GM12872 (cell line): ENCODE results near the gene MLST8.

Source experiments
- CTCF ChIP-seq: IDR thresholded peaks from 3 replicates; pipeline ENCODE4 v1.5.1; 2011; ENCODE audit warnings: low read depth, mild to moderate bottlenecking, low read length, moderate library complexity; ENCODE audit not compliant: insufficient read depth

Gene MLST8

GRCh38 chr16:2160915-2161551 lies 44.2 kb upstream of the MLST8 start:
- no peak for TF ChIP-seq CTCF

GRCh38 chr16:2161911-2162310 lies 43.3 kb upstream of the MLST8 start:
- TF ChIP-seq CTCF: no peak

- TF ChIP-seq CTCF: no peak
These were observed 42.6 kb upstream of the MLST8 start for GRCh38 chr16:2162676-2163118.

GRCh38 chr16:2163211-2163881 lies 41.9 kb upstream of the MLST8 start:
- no peak for TF ChIP-seq CTCF

- TF ChIP-seq CTCF: no peak
These were observed 39.4 kb upstream of the MLST8 start for GRCh38 chr16:2165861-2166260.

GRCh38 chr16:2166263-2167067 lies 38.8 kb upstream of the MLST8 start:
- TF ChIP-seq CTCF: no peak

GRCh38 chr16:2167068-2167638 lies 38.1 kb upstream of the MLST8 start:
- TF ChIP-seq CTCF: no peak
